Jurkat, Clone E6-1 (cell line): ENCODE results near the gene LEPROT.

Source experiments
- DNase-seq: peaks from one replicate; pipeline ENCODE4 v3.0.0-alpha.2; 2011; ENCODE audit warnings: low read depth, low spot score
- H3K4me3 ChIP-seq: 2 replicates; pipeline ENCODE4 v1.5.1; 2011; ENCODE audit warnings: mild to moderate bottlenecking, low read length, control low read depth, moderate library complexity

The LEPROT gene

DNA sequence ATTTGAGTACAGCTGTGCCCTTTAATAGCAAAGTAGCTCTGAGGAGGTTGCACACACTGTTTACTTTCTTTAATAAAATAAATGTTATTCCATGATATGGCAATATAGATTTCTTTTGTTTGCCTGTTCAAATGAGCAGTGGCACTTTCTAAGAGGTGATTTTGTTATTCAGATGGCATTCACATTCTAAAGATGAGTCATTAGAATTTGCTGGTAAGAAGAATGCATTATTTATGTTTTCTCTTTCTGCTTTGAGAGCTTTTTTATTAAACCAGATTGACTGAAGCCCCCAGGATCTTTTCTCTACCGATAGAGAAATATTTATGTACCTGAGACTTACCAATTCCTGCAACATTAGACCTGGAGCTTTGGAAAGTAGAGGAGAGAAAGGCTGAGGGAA is 11.2 kb upstream of the LEPROT start:
- no peak overlapping the region for H3K4me3 ChIP-seq
- no peak for DNase-seq

DNA sequence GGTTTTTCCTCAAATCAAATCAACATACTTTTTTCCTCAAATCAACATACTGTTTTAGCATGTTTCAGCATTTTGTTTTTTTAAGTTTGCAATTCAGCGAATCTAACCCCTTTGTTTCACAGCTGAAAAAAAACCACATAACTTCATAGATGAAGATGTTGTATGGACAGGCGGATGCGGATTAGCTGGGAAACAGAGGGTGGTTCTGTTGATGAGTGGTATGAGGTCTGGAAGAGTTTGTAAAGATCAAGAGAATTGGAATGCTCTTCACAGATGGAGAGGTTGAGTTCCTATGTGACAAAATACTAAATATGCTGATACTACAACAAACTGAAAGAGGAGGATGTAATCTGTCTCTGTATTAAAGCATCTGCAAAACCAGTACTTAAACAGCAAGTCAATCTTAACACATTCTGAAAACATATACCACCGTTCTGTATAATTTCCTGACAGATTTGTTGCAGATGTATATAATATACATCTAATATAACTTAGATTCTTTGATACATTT is 10.6 kb upstream of the LEPROT start:
- no peak overlapping the region for H3K4me3 ChIP-seq
- no peak for DNase-seq

DNA sequence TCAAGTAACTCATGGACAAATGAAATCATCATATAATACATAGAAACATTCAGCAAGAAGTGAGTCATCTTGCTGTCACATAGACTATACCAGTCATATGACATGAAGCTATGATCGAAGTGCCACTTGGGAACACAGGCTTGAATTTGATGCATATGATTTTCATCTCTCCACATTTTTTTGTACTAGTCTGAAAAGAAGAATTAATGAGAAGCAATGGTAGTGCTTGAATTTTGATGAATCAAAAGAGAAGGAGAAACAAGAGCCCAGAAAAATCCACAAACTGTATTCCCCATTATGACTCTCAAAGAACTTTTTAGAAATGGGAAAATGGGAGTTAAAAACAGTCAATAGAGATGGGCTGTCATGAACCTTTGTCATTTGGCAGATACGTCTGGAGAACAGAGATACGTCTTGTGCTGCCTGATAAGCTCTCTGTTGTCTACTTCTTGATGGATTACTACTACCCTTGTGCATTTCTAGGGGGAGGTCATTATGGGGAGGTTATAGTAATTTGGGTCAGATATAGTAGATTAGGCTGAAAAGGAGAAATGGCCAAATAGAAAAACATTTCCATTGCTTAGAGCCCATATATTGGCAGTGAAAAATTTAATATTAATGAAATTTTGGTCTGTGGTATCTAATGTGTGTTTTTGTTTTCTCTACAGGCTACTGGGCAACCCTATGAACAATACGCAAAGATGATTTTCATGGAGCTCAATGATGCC is 8.0 kb upstream of the LEPROT start:
- H3K4me3 ChIP-seq: no peak overlapping the region
- DNase-seq: no peak

DNA sequence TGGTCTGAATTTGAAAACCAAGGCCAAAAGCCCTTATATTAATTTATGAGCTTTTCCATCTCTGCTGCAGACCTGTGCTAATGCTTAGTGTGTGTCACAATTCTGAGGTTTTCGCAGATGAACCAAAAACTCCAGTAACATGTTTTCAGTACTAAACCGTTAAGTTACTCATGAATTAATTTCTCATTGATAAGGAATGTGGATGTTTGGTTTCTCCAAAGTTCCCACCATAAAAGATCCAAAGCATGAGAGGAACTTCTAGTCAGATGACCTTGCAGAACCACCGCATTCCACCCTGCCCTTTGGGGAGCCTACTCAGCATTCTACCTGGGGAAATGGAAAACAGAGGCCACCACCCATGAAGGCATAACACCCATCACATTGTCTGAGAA is 7.5 kb upstream of the LEPROT start:
- no peak for DNase-seq
- no peak overlapping the region for H3K4me3 ChIP-seq

DNA sequence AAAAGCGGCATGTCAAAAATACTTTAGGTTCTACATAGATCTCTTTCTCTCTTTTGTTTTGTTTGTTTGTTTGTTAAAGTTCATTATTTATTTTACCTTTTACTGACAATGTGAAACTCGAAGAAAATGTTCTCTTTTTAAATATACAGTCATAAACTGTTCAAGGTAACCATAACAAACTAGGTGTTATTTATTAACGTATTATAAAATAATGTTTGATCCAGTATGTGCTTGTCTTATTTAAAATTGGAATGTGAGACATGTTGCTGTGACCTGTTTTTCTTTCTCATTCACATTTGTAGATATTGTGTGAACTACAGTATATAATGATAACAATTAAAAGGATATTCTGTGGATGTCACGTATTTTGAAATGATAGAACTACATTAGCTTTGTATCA is 5.9 kb upstream of the LEPROT start:
- no peak for DNase-seq
- H3K4me3 ChIP-seq: no peak overlapping the region

DNA sequence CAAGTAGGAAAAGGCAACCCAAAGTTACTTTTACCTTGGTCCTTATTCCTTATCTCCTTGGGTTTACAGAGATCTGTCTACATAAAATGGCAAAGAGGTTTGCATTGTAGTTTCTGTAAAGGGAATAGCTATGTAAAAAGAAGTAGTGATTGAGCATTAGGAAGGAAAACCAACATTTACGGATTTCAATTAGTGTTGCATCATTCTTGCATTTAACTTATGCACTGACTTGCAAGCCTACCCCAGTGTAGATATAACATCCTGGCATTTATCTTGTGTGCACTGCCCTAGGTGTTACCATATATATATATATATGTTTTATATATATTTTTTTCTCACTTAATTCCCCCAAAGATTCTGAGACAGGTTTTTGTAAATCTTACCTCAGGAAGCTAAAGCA is 3.7 kb upstream of the LEPROT start:
- DNase-seq: no peak
- H3K4me3 ChIP-seq: no peak overlapping the region

DNA sequence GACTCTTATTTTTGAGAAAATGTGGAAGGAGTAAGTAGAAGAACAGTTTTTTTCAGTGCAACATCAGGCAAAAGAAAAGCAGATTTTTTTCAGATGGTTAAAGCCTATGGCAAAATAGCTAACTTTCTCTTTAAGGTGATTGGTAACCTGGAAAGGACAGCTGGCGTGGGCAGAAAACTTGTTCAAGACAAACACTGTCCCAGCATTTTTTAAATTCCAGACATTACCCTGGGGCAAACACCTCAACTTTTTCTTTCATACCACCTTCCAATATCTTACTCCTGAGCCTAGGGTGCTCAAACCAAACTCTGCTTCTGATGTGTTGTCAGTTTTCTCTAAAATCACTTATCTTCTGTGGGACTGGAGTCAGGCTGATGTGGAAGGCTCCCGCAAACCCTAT is 2.7 kb upstream of the LEPROT start:
- no peak for DNase-seq
- no peak overlapping the region for H3K4me3 ChIP-seq

DNA sequence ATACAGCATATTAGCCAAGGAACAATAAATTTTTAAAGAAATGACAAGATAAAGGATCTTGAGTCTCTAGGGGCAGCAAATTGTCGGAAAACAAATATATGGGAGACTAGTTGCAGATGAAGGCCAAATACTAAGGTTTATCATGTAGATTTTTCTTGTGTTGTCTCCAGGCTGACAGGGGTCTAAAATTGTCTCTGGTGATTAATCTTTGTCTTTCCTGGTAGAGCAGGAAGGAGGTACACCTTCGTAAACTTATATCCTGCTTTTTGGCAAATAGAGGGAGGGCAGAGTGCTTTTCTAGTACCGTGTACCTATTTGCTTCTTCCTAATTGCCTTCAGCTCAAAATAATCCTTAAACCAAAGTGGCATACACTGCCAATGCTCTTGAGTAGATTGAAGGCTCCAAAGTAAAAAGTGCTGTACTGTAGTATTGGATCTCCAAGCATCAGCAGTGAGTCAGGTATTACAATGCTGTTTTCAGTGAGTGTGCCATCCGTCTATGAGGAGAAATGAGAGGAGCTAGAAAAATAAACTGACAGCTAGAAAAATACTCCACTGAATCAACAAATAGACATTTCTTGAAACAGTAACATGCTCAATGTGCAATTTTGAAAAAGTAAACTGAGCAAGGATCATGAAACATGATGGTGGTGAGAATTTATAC is 1.8 kb upstream of the LEPROT start:
- DNase-seq: no peak
- no peak overlapping the region for H3K4me3 ChIP-seq

DNA sequence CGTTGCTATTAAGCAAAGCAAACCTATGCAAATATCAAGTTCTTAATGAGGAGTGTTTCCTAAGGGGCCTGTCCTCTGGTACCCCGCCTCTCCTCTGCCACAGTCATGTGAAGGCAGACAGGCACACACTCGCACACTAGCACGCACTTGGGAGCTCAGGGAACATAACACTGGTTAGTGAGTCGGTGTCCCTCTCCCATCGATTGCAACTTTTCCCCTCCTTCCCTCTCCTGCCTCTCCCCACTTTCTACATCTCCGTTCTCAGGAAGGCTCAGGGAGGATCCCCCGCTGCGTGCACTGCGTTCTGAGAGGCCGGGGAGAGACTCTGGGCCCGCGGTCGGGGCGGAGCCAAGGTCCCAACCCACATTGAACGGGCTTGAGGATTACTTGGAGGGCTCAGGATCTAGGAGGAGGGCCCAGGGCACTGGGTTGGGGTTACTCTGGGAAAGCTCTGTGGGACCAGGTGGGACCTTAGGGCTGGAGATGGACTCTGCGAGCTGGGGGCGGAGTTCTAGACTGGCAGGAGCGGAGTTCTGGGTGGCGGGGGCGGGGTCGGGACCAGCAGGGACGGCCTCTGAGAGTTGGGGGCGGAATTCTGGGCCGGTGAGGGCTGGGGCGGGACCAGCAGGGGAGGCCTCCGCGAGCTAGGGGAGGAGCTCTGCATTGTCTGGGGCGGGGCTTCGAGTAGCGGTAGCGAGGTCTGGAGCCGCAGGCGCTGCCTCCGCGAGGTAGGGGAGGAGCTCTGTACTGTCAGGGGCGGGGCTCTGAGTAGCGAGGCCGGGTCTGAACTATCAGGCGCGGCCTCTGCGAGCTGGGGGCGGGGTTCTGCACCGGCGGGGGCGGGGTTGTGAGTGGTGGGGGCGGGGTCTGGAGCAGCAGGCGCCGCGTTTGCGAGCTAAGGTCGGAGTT is 533 bp upstream of the LEPROT start:
- peak; percentile 92 for DNase-seq
- H3K4me3 ChIP-seq: peak overlapping the region; percentile 86

DNA sequence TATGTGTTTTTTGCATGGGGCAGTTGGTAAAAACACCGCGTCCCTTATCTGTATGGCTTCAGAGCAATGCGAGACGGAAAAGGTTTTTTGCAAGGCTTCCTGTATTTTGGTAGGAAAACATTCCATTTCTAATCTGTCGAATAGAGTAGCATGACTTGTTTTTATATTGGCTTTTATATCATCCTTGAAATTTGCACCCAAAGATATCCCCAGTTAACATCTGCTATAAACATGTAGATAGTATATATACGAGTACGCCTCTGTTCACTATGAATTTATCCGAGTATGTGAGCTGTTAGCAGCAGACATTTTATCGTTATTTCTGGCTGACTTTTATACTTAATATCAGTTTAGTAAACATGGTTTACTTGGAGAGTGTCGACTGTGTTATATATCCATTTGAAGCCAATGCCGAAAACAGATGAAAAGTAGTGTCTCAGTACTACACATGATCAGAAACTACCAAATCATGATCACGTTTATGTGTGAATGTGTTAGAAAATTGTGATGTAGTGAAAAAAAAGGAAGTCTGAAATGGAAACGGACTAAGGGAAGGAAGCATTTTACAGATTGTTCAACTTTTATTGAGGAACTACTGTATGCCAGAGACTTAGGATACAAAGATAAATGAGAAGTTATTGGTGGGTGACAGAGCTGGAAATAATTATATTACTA is 1.0 kb downstream of the LEPROT start:
- DNase-seq: no peak
- H3K4me3 ChIP-seq: peak overlapping the region; percentile 86

DNA sequence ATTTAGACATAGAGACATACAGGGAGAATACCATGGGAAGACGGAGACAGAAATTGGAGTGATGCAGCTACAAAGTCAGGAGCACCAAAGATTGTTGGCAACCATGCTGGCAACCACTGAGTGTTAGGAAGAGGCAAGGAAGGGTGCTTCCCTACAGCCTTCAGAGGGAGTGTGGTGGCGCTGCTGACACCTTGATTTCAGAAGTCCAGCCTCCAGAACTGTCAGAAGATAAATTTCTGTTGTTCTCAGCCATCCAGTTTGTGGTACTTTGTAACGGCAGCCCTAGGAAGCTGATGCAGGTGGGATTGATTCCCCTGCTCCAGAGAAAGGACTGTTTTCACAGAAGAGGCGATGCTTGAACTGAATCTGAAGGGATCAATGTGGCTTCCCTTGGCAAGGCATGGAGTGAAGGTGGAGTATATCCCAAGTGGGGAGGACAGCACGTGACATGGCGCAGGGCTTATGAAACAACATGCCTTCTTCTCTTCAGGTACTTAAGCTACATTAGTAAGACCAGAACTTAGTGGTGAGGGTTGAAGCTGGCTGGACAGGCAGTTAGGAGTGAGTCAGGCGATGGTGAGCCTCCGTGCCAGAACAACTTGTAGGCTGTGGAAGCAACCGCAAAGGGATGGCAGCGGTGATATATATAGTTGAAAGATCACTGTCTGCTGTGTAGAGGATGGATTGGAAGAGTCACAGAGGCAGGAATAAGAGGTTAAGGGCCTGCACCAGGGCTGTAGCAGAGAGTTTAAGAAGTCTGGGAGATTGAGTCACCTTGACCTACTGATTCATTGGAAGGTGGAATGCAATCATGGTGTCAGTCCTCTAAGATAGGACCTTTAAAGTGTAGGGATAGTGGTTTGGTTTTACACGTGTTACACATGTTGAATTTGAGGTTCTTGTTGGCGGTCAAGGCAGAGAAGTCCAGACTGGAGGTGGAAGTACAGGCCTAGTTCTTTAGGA is 2.1 kb downstream of the LEPROT start:
- H3K4me3 ChIP-seq: no peak overlapping the region
- no peak for DNase-seq

DNA sequence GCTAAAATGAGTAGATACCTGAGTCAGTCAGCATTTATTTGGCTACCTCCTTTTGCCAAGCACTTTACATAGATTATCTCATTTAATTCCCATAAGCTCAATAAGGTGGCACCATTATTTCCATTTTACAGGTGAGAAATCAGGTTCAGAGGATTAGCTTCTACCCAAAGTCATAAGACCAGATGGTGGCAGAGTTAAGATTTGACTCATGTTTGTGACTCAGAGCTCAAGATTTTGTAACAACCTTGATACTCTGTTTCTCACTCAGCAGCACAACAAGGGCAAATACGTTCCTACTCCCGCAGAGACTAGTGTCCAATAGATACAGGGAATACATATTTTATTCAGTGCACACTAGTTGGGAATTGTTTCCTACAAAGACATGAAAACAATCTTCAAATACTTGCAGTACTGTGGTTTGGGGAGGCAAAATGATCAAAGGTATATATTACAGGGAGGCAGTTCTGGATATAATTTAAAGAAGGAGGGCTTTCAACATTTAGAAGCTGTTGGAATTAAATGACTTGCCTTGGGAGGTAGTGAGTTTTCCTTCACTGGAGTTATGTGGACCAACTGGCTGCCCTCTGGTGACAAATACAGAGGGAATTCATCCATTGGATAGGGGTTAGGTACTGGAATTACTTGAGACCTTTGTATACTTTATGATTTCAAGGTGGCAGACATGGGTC is 3.6 kb downstream of the LEPROT start:
- DNase-seq: no peak

DNA sequence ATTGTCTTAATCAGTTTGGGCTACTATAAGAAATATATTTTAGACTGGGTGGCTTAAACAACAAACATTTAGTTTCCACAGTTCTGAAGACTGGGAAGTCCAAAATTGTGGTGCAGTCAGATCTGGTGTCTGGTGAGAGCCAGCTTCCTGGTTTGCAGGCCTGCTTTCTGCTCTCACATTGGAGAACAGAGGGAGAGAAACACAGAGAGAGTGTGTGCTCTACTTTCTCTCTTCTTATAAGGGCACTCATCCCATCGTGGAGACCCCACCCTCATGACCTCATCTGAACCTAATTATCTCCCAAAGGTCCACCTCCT is 4.1 kb downstream of the LEPROT start:
- no peak for DNase-seq
- no peak overlapping the region for H3K4me3 ChIP-seq

More for the DNA sequence above, 3.6 kb downstream of the LEPROT start:
- H3K4me3 ChIP-seq: no peak overlapping the region

DNA sequence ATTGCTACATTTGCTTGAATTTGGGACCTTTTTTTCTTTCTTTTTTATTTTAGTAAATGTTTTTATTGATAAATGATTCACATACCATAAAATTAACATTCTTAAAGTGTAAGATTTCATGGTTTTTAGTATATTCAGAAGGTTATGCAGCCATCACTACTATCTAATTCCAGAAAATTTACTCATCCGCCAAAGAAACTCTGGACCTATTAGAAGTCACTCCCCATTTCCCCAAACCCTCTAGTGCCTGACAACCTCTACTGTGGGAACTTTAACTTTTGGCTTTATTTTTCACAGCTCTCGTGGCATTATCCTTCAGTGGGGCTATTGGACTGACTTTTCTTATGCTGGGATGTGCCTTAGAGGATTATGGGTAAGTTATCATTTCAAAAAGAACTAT is 4.5 kb downstream of the LEPROT start:
- no peak overlapping the region for H3K4me3 ChIP-seq
- no peak for DNase-seq

DNA sequence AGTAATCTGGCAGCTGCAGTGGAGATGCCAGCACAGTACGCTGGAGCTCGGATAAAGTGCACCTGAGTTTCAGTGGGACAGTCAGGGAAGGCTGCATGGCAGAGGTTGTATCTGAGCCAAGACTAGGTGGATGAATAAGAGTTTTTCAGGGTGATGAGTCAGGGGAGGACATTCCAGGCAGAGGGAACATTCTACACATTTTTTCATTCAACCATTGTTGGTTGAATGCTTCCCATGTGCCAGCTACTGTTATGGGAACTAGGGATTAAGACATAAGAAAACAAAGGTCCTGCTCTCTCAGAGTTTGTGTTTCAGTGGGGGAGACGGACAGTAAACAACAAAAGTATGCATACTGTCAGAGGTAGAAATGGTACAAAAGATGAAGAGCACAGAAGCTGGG is 5.2 kb downstream of the LEPROT start:
- H3K4me3 ChIP-seq: no peak overlapping the region
- DNase-seq: no peak

DNA sequence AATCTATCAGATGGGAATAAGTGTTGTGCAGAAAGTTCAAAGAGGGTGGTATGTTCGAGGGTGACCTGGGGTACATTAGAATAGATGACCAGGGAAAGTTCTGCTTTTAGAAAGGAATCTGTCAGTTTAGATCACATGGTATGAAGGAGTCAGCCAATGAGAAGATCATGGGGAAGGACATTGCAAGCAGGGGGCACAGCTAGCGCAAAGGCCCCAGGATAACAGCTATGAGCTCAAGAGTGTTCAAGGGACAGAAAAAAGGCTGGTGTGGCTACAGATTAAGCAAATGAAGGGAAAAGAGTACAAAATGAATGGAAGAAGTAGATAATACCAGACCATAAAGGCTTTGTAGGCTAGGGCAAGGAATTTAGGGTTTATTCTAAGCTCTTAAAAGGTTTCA is 8.6 kb downstream of the LEPROT start:
- DNase-seq: no peak
- no peak overlapping the region for H3K4me3 ChIP-seq

DNA sequence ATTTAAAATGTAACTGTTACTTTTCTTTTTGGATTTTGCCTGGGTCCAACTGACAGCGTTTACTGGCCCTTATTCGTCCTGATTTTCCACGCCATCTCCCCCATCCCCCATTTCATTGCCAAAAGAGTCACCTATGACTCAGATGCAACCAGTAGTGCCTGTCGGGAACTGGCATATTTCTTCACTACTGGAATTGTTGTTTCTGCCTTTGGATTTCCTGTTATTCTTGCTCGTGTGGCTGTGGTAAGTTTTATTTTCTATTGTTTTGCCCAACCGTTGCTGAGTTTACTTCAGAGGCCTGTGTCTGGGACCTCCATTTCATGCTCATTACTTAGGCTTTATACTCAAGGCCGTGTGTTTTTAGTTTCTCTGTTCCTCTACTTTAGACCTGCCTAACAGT is 9.3 kb downstream of the LEPROT start:
- no peak for DNase-seq
- H3K4me3 ChIP-seq: no peak overlapping the region

DNA sequence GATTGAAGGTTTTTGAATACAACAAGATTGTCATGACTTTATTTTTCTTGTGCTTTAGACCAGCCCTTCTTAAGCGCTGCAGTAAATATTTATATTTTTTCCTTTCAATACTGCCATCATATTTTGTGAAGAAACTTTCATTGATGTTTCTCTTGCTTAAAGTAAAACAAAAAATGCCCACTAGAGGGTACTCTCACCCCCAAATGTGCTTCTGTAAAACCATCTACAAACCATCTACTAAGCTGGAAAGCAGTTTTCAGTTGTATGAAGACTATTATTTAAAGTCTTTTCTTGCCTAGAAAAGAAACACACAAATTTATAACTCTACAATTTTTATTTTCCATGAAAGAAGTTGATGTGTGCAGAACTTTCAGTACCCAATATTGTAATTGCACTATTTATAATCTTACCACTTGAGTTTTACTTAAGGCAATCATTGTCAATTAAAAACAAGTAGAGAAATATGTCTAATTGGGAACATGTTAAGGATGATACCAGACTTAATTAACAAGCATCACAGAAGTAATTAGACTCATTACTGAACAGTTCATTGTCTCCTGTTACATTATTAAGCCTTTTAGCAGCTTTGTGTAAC is 10.7 kb downstream of the LEPROT start:
- peak; percentile 44 for DNase-seq
- H3K4me3 ChIP-seq: no peak overlapping the region
